Thoracic aorta endothelial cell (primary cell): ENCODE data around the gene MEPE. TPM values are rescaled to one million over a fixed set of nuclear protein-coding genes. Genes with fewer than 3 reads are reported as not detected.

ENCODE experiments used
- total RNA-seq: library from RNA; depleted of rRNA; stranded (reverse); fragments of >200 nt; gene quantifications from 2 replicates; pipeline ENCODE4 v1.2.3, GENCODE V29; 2012

Gene MEPE, protein sequence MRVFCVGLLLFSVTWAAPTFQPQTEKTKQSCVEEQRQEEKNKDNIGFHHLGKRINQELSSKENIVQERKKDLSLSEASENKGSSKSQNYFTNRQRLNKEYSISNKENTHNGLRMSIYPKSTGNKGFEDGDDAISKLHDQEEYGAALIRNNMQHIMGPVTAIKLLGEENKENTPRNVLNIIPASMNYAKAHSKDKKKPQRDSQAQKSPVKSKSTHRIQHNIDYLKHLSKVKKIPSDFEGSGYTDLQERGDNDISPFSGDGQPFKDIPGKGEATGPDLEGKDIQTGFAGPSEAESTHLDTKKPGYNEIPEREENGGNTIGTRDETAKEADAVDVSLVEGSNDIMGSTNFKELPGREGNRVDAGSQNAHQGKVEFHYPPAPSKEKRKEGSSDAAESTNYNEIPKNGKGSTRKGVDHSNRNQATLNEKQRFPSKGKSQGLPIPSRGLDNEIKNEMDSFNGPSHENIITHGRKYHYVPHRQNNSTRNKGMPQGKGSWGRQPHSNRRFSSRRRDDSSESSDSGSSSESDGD
- total RNA-seq, result not detected in 2 replicates

DNA sequence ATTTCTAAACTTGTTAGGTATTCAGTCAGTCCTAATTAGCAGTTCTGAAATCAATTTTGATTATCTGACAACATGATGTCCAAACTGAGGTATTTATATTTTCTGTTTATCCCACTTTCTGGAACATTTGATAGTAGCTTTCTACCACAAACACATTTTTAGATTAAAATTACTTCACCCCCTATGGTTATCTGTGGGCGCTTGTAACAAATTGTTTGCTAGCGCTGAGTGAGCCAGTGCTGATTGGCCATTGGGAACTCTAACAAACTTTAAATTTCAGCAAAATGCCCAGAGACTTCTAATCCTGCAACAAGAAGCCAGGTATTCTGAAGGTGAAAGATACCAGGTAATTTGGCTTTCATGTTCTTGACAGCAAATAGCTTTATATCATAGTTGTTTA, at the start of gene MEPE:
TSS of gene MEPE (plus strand) at position 301 of the 400 bp plus-strand sequence. CDS start 1,746 bp downstream, outside the sequence.

DNA sequence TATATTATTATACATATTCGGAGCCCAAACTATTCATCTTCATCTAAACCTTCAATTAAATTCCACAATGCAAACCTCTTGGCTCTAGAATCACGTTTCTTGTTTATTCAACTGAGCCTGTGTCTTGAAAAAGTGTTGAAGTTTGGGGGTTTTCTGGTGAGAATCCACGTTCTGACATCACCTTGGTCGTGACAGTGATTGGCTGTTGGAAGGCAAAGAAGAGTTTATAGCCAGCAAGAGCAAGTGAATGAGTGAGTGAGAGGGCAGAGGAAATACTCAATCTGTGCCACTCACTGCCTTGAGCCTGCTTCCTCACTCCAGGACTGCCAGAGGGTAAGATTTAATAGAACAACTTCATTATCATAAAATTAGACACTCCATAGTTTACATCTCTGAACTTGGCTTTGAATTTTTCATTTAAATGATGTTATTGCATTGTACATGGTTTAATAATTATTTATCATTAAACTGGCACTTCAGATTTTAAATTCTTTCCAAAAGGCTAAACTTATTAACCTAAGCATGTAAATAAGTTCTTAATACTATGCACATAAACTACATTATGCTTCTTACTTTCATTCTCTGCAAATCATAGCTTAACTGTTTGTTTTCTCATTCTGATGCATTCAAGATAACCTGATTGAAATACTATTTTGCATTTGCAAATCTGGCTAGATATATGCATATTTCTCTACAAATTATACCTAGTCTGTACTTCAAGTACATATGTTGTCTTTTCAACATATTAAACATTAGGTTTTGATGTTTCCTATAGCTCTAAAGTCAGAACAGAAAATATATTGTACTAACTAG, 33.3 kb upstream of the MEPE start, which contains the start of gene IBSP:
TSS of gene IBSP (plus strand) at position 254 of the 813 bp plus-strand sequence. CDS start 2,808 bp downstream, outside the sequence.

Other genes with a start within 250 kb of the MEPE start
- gene DSPP, start 224.4 kb upstream of the MEPE start, total RNA-seq, result not detected in 2 replicates
- gene DMP1, start 182.7 kb upstream of the MEPE start, total RNA-seq, result not detected in 2 replicates
- not detected in 2 replicates for gene IBSP, start 33.4 kb upstream of the MEPE start, total RNA-seq
- gene SPP1, start 142.7 kb downstream of the MEPE start, total RNA-seq, result not detected in 2 replicates
- 37.0 and 43.1 TPM in 2 replicates for gene PKD2, start 174.7 kb downstream of the MEPE start, total RNA-seq